GM12878 (cell line): ENCODE data around the gene LEKR1. TPM values are rescaled to one million over a fixed set of nuclear protein-coding genes. Genes with fewer than 3 reads are reported as not detected.

ENCODE experiments used
- ATAC-seq: fragments of 200-7000 bp; cut with Tn5 transposase; 3 replicates; pipeline ENCODE4 v1.9.1; 2020; ENCODE audit warnings: mild to moderate bottlenecking, moderate library complexity
- BruUV-seq: library from RNA; stranded (reverse); fragments of 400-500 nt; replicated peaks from 2 replicates; lab custom pipeline; 2021; lab: Mats Ljungman, UMichigan
- CTCF ChIA-PET: fragments of 300-600 bp; sonication (Branson Sonifier 250); formaldehyde crosslinking; extraction: SDS; loops from one replicate; lab custom pipeline; 2021; ENCODE audit warnings: inconsistent platforms; lab: Yijun Ruan, JAX
- POLR2A ChIA-PET: fragments of 350-600 bp; formaldehyde crosslinking; extraction: SDS; loops from one replicate; lab custom pipeline; 2021; ENCODE audit warnings: inconsistent platforms; lab: Charles Lee
- RAD21 ChIA-PET: fragments of 300-600 bp; sonication (Branson Sonifier 250); formaldehyde crosslinking; loops from one replicate; lab custom pipeline; 2023; ENCODE audit warnings: antibody characterized with exemption; ENCODE audit not compliant: unreplicated experiment; lab: Charles Lee
- SMC1A ChIA-PET: fragments of 300-600 bp; sonication (Branson Sonifier 250); formaldehyde crosslinking; loops from one replicate; lab custom pipeline; 2023; ENCODE audit not compliant: unreplicated experiment, uncharacterized antibody; lab: Charles Lee
- DNase-seq: peaks from one replicate; pipeline ENCODE4 v3.0.0-alpha.2; 2011; ENCODE audit warnings: low read depth, low spot score
- FAIRE-seq: peaks from 3 replicates; lab custom pipeline; 2011; peaks lifted over from hg19 to GRCh38; lab: Jason Lieb, UNC
- H2AFZ ChIP-seq: 2 replicates; pipeline ENCODE4 v1.6.0; 2011; ENCODE audit warnings: low read depth, low read length, control low read depth; ENCODE audit not compliant: control insufficient read depth
- H3K27ac ChIP-seq: 2 replicates; pipeline ENCODE4 v1.5.1; 2011; ENCODE audit warnings: control low read depth; ENCODE audit not compliant: control insufficient read depth, insufficient read depth
- H3K27me3 ChIP-seq, 2 experiments: replicated peaks in 1 of 2; 2 replicates each; pipeline versions ENCODE4 v1.6.0 to v1.6.1; 2011; ENCODE audit warnings: low read length in 1 of 2; ENCODE audit not compliant: control insufficient read depth in 2 of 2, insufficient read depth in 2 of 2
- H3K36me3 ChIP-seq, 2 experiments: 2 replicates each; pipeline ENCODE4 v1.5.1; 2011; ENCODE audit warnings: low read length in 1 of 2; ENCODE audit not compliant: control insufficient read depth in 2 of 2, insufficient read depth in 2 of 2
- H3K4me1 ChIP-seq: 2 replicates; pipeline ENCODE4 v1.6.1; 2011; ENCODE audit warnings: mild to moderate bottlenecking, low read length, moderate library complexity, mixed read lengths; ENCODE audit not compliant: control insufficient read depth, insufficient read depth
- H3K4me2 ChIP-seq: 2 replicates; pipeline ENCODE4 v1.6.0; 2011; ENCODE audit warnings: control low read depth; ENCODE audit not compliant: control insufficient read depth, insufficient read depth
- H3K4me3 ChIP-seq: fragments of 200-600 bp; sonication (generic); 2 replicates; pipeline ENCODE4 v1.5.1; 2016
- H3K79me2 ChIP-seq: 2 replicates; pipeline ENCODE4 v1.6.0; 2011; ENCODE audit warnings: low read length; ENCODE audit not compliant: control insufficient read depth, insufficient read depth
- H3K9ac ChIP-seq: 2 replicates; pipeline ENCODE4 v1.8.0; 2011; ENCODE audit warnings: low read length, control low read depth, mixed read lengths; ENCODE audit not compliant: control insufficient read depth, insufficient read depth
- H3K9me3 ChIP-seq: replicated peaks from 3 replicates; pipeline ENCODE4 v1.5.1; 2011; ENCODE audit warnings: mild to moderate bottlenecking, low read length; ENCODE audit not compliant: control insufficient read depth, insufficient read depth
- H4K20me1 ChIP-seq: 2 replicates; pipeline ENCODE4 v1.6.0; 2011; ENCODE audit not compliant: control insufficient read depth, insufficient read depth
- CEBPB ChIP-seq, 2 experiments: fragments of 150-350 bp in 1 of 2; IDR thresholded peaks; 2 replicates each; pipeline ENCODE4 v1.6.1; 2012 to 2014; ENCODE audit warnings: low read depth in 2 of 2, low read length in 2 of 2, borderline replicate concordance in 1 of 2, inconsistent platforms in 1 of 2
- MEF2B ChIP-seq: fragments of 450-650 bp; IDR thresholded peaks from 2 replicates; pipeline ENCODE4 v1.6.1; 2018; ENCODE audit warnings: mild to moderate bottlenecking, moderate library complexity; ENCODE audit not compliant: partially characterized antibody, poor library complexity, severe bottlenecking
- NFYA ChIP-seq: IDR thresholded peaks from 2 replicates; pipeline ENCODE4 v1.6.1; 2011; ENCODE audit warnings: low read depth, mild to moderate bottlenecking, low read length, improper control_type of control experiment, borderline replicate concordance
- REST ChIP-seq: IDR thresholded peaks from 2 replicates; pipeline ENCODE4 v1.6.1; 2012; ENCODE audit warnings: mild to moderate bottlenecking, low read depth, low read length
- ZZZ3 ChIP-seq: IDR thresholded peaks from 2 replicates; pipeline ENCODE4 v1.6.1; 2011; ENCODE audit warnings: low read depth; ENCODE audit not compliant: control insufficient read depth, insufficient read length
- WGBS: methylation state at CpG from one replicate; pipeline ENCODE4 v1.1.6; 2016; ENCODE audit warnings: low lambda C conversion rate; ENCODE audit not compliant: insufficient replicate concordance, insufficient coverage; ENCODE audit errors: missing lambda C conversion rate; 5-methylcytosine and 5-hydroxymethylcytosine counted together
- in situ Hi-C: fragments of 300-500 bp; cut with MboI; formaldehyde crosslinking; loops from 9 replicates; pipeline ENCODE4 v1.14.3; 2018; ENCODE audit warnings: mixed read lengths
- intact Hi-C: fragments of 100-400 bp; cut with micrococcal nuclease; formaldehyde crosslinking; loops from one replicate; pipeline ENCODE4 v1.14.2; 2022; ENCODE audit not compliant: unreplicated experiment
- polyA plus RNA-seq, 11 experiments: library from polyadenylated mRNA; depleted of rRNA in 4 of 11; unstranded in 6 of 11; stranded (reverse) in 5 of 11; fragments of >200 nt; fragmentation: Nextera tagmentation in 4 of 11; fragmentation: Illumina TruSeq in 1 of 11; extraction: Ambion mirVana in 4 of 11; extraction: Trizol in 1 of 11; gene quantifications; 1 replicate in 1 of 11; 2 replicates in 10 of 11; pipeline versions ENCODE4 v1.2.1 to v1.2.3, GENCODE V29; 2011 to 2016; ENCODE audit warnings: inconsistent platforms in 2 of 11, missing spikeins in 2 of 11, low read depth in 1 of 11
- total RNA-seq, 4 experiments: library from RNA; depleted of rRNA in 3 of 4; stranded (reverse); fragments of >200 nt in 3 of 4; fragmentation: Illumina TruSeq in 1 of 4; extraction: Trizol in 1 of 4; gene quantifications; 2 replicates each; pipeline versions ENCODE4 v1.2.1 to v1.2.3, GENCODE V29; 2013 to 2021

Gene LEKR1
- total and polyA plus RNA-seq, 10 of the 15 experiments (the other 5 are each of a cell fraction or from before 2014, with no cell fraction given), result 0.48 to 3.2 (median 1.3) TPM

- no peak for FAIRE-seq
- ChIA-PET CTCF (interaction anchor here (0.9 to 1.4 kb wide), 4 partner anchors 16 to 102 kb away, joined by 3 to 5 read pairs (median 3); no protein-coding TSS in a partner anchor), SMC1A (interaction anchor here (0.5 to 3.6 kb wide), 18 partner anchors 10 to 425 kb away, joined by 3 to 31 read pairs (median 4); no protein-coding TSS in a partner anchor)
Measured at GRCh38 chr3:156974931-156975330, 148.8 kb downstream of the LEKR1 start.

More at GRCh38 chr3:156974931-156975330, 148.8 kb downstream of the LEKR1 start:
- in situ Hi-C loops (no loop called here), intact Hi-C loops (no loop called here)
- no peak overlapping the region for H3K9ac ChIP-seq
- TF ChIP-seq ZZZ3 (no peak), CEBPB (IDR thresholded peaks at IDR 0.05; ENCODE audit: borderline replicate concordance in 1 of 2, low read depth in 2 of 2, low read length in 2 of 2) (no peak), REST (no peak), NFYA (no peak), MEF2B (no peak)
- DNase-seq (no peak), ATAC-seq (no peak)
- H3K9me3 ChIP-seq, result no peaks in the 10 kb centered on the region; the same call in 2 of the 3 replicates
- H3K4me1 ChIP-seq, result peaks cover 20% of the 10 kb centered on the region
- no peaks in the 10 kb centered on the region for H4K20me1 ChIP-seq
- H3K79me2 ChIP-seq, result no peaks in the 10 kb centered on the region
- 95% methylated on average over 1 of the region's 1 CpG for WGBS
- H2AFZ ChIP-seq, result no peak overlapping the region
- BruUV-seq, result no TSS peak
- no peaks in the 10 kb centered on the region for H3K27me3 ChIP-seq
- H3K4me3 ChIP-seq, result no peak overlapping the region
- RAD21 ChIA-PET, result interaction anchor here (0.7 to 2.4 kb wide), 5 partner anchors 16 to 163 kb away, joined by 3 to 12 read pairs (median 3); no protein-coding TSS in a partner anchor
- H3K27ac ChIP-seq, result no peak overlapping the region
- POLR2A ChIA-PET, result no interaction called here
- no peaks in the 10 kb centered on the region for H3K36me3 ChIP-seq
- H3K4me2 ChIP-seq, result no peak overlapping the region
